H9 (cell line): ENCODE results near the gene IGLON5. TPM values are rescaled to one million over a fixed set of nuclear protein-coding genes. Genes with fewer than 3 reads are reported as not detected.
A peak's percentile ranks its signal among the peaks of the same experiment; 100 is the strongest.

Experiments
- DNase-seq: peaks from one replicate; pipeline ENCODE4 v3.0.0-alpha.2; 2017
- H2AFZ ChIP-seq: one replicate; pipeline ENCODE4 v1.6.1; 2013; ENCODE audit warnings: mild to moderate bottlenecking, low read length, control low read depth, moderate library complexity
- H2AK5ac ChIP-seq: 2 replicates; pipeline ENCODE4 v1.6.1; 2013; ENCODE audit warnings: low read length, control low read depth, mixed read lengths; ENCODE audit not compliant: insufficient read length
- H2BK120ac ChIP-seq: one replicate; pipeline ENCODE4 v1.6.1; 2013; ENCODE audit warnings: low read depth, mild to moderate bottlenecking, low read length, control low read depth, inconsistent platforms; ENCODE audit not compliant: poor library complexity, severe bottlenecking
- H2BK12ac ChIP-seq: 2 replicates; pipeline ENCODE4 v1.6.1; 2013; ENCODE audit warnings: low read length, control low read depth, mixed read lengths, low read depth; ENCODE audit not compliant: insufficient read length
- H2BK15ac ChIP-seq: 2 replicates; pipeline ENCODE4 v1.6.1; 2013; ENCODE audit warnings: low read depth, low read length, control low read depth
- H2BK20ac ChIP-seq: one replicate; pipeline ENCODE4 v1.6.1; 2013; ENCODE audit warnings: low read depth, mild to moderate bottlenecking, low read length, control low read depth, inconsistent platforms; ENCODE audit not compliant: poor library complexity, severe bottlenecking
- H2BK5ac ChIP-seq: 2 replicates; pipeline ENCODE4 v1.6.1; 2013; ENCODE audit warnings: low read length, control low read depth, mixed read lengths; ENCODE audit not compliant: insufficient read length
- H3K14ac ChIP-seq: 2 replicates; pipeline ENCODE4 v1.6.1; 2013; ENCODE audit warnings: low read length, control low read depth; ENCODE audit not compliant: insufficient read depth
- H3K18ac ChIP-seq: 2 replicates; pipeline ENCODE4 v1.6.1; 2013; ENCODE audit warnings: low read depth, mild to moderate bottlenecking, mixed read lengths, low read length, control low read depth; ENCODE audit not compliant: insufficient read length
- H3K23ac ChIP-seq: 2 replicates; pipeline ENCODE4 v1.6.1; 2013; ENCODE audit warnings: low read length, control low read depth, mixed read lengths, low read depth; ENCODE audit not compliant: insufficient read length
- H3K23me2 ChIP-seq: 2 replicates; pipeline ENCODE4 v1.6.1; 2013; ENCODE audit warnings: low read depth, mild to moderate bottlenecking, mixed read lengths, low read length, control low read depth; ENCODE audit not compliant: insufficient read length, poor library complexity, severe bottlenecking
- H3K27ac ChIP-seq: 2 replicates; pipeline ENCODE4 v1.5.1; 2013; ENCODE audit warnings: low read length, control low read depth, mixed read lengths, low read depth; ENCODE audit not compliant: insufficient read length
- H3K27me3 ChIP-seq: 2 replicates; pipeline ENCODE4 v1.6.1; 2013; ENCODE audit warnings: low read length, control low read depth, inconsistent platforms; ENCODE audit not compliant: insufficient read depth
- H3K4ac ChIP-seq: 2 replicates; pipeline ENCODE4 v1.6.1; 2013; ENCODE audit warnings: low read depth, mild to moderate bottlenecking, control low read depth, inconsistent platforms, low read length, moderate library complexity
- H3K4me1 ChIP-seq: 2 replicates; pipeline ENCODE4 v1.6.1; 2013; ENCODE audit warnings: low read length, control low read depth, inconsistent platforms; ENCODE audit not compliant: insufficient read depth
- H3K4me2 ChIP-seq: 2 replicates; pipeline ENCODE4 v1.6.1; 2013; ENCODE audit warnings: low read length, control low read depth, mixed read lengths; ENCODE audit not compliant: insufficient read length, insufficient read depth
- H3K56ac ChIP-seq: 2 replicates; pipeline ENCODE4 v1.6.1; 2013; ENCODE audit warnings: low read depth, mild to moderate bottlenecking, mixed read lengths, low read length, control low read depth; ENCODE audit not compliant: insufficient read length
- H3K79me1 ChIP-seq: 2 replicates; pipeline ENCODE4 v1.6.1; 2013; ENCODE audit warnings: low read depth, mild to moderate bottlenecking, moderate library complexity, low read length, control low read depth, inconsistent platforms; ENCODE audit not compliant: insufficient read depth, poor library complexity, severe bottlenecking
- H3K79me2 ChIP-seq: 2 replicates; pipeline ENCODE4 v1.6.1; 2013; ENCODE audit warnings: low read length, control low read depth, inconsistent platforms; ENCODE audit not compliant: insufficient read depth
- H3K9ac ChIP-seq: 2 replicates; pipeline ENCODE4 v1.6.1; 2013; ENCODE audit warnings: low read length, control low read depth, mixed read lengths; ENCODE audit not compliant: insufficient read length; ENCODE audit errors: extremely low read depth
- H3K9me3 ChIP-seq: one replicate; pipeline ENCODE4 v1.6.1; 2013; ENCODE audit warnings: low read depth, low read length, inconsistent platforms; ENCODE audit not compliant: control insufficient read depth
- H3T11ph ChIP-seq: one replicate; pipeline ENCODE4 v1.6.1; 2013; ENCODE audit warnings: mild to moderate bottlenecking, low read length, control low read depth, inconsistent platforms
- H4K20me1 ChIP-seq: one replicate; pipeline ENCODE4 v1.6.1; 2013; ENCODE audit not compliant: control insufficient read depth, insufficient read length, insufficient read depth
- H4K5ac ChIP-seq: 2 replicates; pipeline ENCODE4 v1.6.1; 2013; ENCODE audit warnings: low read depth, mild to moderate bottlenecking, mixed read lengths, low read length, control low read depth; ENCODE audit not compliant: insufficient read length
- H4K8ac ChIP-seq: replicated peaks from 2 replicates; pipeline ENCODE4 v1.6.1; 2013; ENCODE audit warnings: low read length, control low read depth, mixed read lengths, low read depth; ENCODE audit not compliant: insufficient read length
- H4K91ac ChIP-seq: 2 replicates; pipeline ENCODE4 v1.6.1; 2013; ENCODE audit warnings: low read depth, mild to moderate bottlenecking, moderate library complexity, mixed read lengths, low read length, control low read depth; ENCODE audit not compliant: insufficient read length
- H3K27ac Mint-ChIP-seq, 3 experiments: 2 replicates in 2 of 3; 3 replicates in 1 of 3; pipeline ENCODE4 v1.8.0; 2020 to 2021; ENCODE audit warnings: mixed read lengths in 3 of 3, mild to moderate bottlenecking in 1 of 3, moderate library complexity in 1 of 3
- H3K27me3 Mint-ChIP-seq: 2 replicates; pipeline ENCODE4 v1.8.0; 2021; ENCODE audit warnings: low read depth, mild to moderate bottlenecking, moderate library complexity, mixed read lengths
- H3K36me3 Mint-ChIP-seq, 3 experiments: 2 replicates in 2 of 3; 3 replicates in 1 of 3; pipeline ENCODE4 v1.8.0; 2020 to 2021; ENCODE audit warnings: low read depth in 3 of 3, mixed read lengths in 3 of 3; ENCODE audit not compliant: insufficient read depth in 1 of 3
- H3K4me1 Mint-ChIP-seq, 2 experiments: 2 replicates each; pipeline ENCODE4 v1.8.0; 2020; ENCODE audit warnings: mixed read lengths in 2 of 2
- H3K4me3 Mint-ChIP-seq, 2 experiments: 2 replicates in 1 of 2; 3 replicates in 1 of 2; pipeline ENCODE4 v1.8.0; 2020 to 2021; ENCODE audit warnings: mild to moderate bottlenecking in 2 of 2, mixed read lengths in 2 of 2, moderate library complexity in 1 of 2
- H3K9me3 Mint-ChIP-seq, 2 experiments: 2 replicates in 1 of 2; 3 replicates in 1 of 2; pipeline ENCODE4 v1.8.0; 2020; ENCODE audit warnings: mild to moderate bottlenecking in 2 of 2, mixed read lengths in 2 of 2, moderate library complexity in 1 of 2
- WGBS: extraction: QIAGEN DNeasy Blood & Tissue Kit; methylation state at CpG from one replicate; pipeline ENCODE4 v1.1.7; 2013; ENCODE audit warnings: missing lambda C conversion rate, low lambda C conversion rate, mixed read lengths; ENCODE audit not compliant: insufficient read length; ENCODE audit errors: extremely low coverage; 5-methylcytosine and 5-hydroxymethylcytosine counted together
- total RNA-seq: library from RNA; stranded (reverse); gene quantifications from 2 replicates; pipeline ENCODE4 v1.2.1, GENCODE V29; 2021
- TF ChIP-seq, protein P1 (sequence below): fragments of 200-600 bp; sonication (generic); conservative IDR thresholded peaks from 3 replicates; pipeline ENCODE4 v1.8.0; 2021; ENCODE audit warnings: antibody characterized with exemption, mild to moderate bottlenecking

The IGLON5 gene
- total RNA-seq, 1 experiment from 2014 or later, result 41.4 TPM

GRCh38 chr19:51337141-51337860 is 25.9 kb downstream of the IGLON5 start:
- H3K27ac Mint-ChIP-seq, result peak overlapping the region in 1 of 3 experiments; percentile 77; a peak in 1 of 7 replicates
- Histone ChIP-seq H2AFZ (no peak overlapping the region), H2BK5ac (no peak overlapping the region), H4K8ac (no peak overlapping the region), H3K27me3 (no peaks in the 10 kb centered on the region), H3K4me2 (no peak overlapping the region), H4K91ac (no peak overlapping the region), H3K79me1 (no peaks in the 10 kb centered on the region), H3K4me1 (peaks cover 7% of the 10 kb centered on the region; the same call in 1 of the 2 replicates), H2BK15ac (no peak overlapping the region), H3K79me2 (no peaks in the 10 kb centered on the region), H3K4ac (no peak overlapping the region), H3K27ac (no peak overlapping the region), H3K23me2 (peaks cover 6% of the 10 kb centered on the region), H2AK5ac (no peak overlapping the region), H2BK20ac (no peak overlapping the region), H4K5ac (no peak overlapping the region), H4K20me1 (no peaks in the 10 kb centered on the region), H3K23ac (no peak overlapping the region), H3K18ac (no peak overlapping the region), H2BK120ac (no peak overlapping the region), H3T11ph (no peak overlapping the region), H3K56ac (no peak overlapping the region), H3K9me3 (no peaks in the 10 kb centered on the region), H3K14ac (no peak overlapping the region), H2BK12ac (no peak overlapping the region), H3K9ac (no peak overlapping the region)
- H3K9me3 Mint-ChIP-seq, result no peaks in the 10 kb centered on the region; a peak in 1 of 5 replicates
- peaks cover 10 to 20% (median 17%) of the 10 kb centered on the region in 3 experiments for H3K36me3 Mint-ChIP-seq
- TF ChIP-seq, protein P1, sequence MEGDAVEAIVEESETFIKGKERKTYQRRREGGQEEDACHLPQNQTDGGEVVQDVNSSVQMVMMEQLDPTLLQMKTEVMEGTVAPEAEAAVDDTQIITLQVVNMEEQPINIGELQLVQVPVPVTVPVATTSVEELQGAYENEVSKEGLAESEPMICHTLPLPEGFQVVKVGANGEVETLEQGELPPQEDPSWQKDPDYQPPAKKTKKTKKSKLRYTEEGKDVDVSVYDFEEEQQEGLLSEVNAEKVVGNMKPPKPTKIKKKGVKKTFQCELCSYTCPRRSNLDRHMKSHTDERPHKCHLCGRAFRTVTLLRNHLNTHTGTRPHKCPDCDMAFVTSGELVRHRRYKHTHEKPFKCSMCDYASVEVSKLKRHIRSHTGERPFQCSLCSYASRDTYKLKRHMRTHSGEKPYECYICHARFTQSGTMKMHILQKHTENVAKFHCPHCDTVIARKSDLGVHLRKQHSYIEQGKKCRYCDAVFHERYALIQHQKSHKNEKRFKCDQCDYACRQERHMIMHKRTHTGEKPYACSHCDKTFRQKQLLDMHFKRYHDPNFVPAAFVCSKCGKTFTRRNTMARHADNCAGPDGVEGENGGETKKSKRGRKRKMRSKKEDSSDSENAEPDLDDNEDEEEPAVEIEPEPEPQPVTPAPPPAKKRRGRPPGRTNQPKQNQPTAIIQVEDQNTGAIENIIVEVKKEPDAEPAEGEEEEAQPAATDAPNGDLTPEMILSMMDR, result no peak
- no peak for DNase-seq
- no peak overlapping the region for H3K4me3 Mint-ChIP-seq
- H3K27me3 Mint-ChIP-seq, result peaks cover 17% of the 10 kb centered on the region
- WGBS, result no CpG with 5 or more reads among the region's 13 CpGs
- peaks cover 14 to 26% of the 10 kb centered on the region in 2 experiments for H3K4me1 Mint-ChIP-seq
